Spleen (tissue), 11 donors: ENCODE measurements around the gene ZNF263. TPM values are rescaled to one million over a fixed set of nuclear protein-coding genes. Genes with fewer than 3 reads are reported as not detected.

Source experiments
- DNase-seq: peaks from one replicate; pipeline ENCODE4 v3.0.0-alpha.2; 2020
- H3K27ac ChIP-seq, 8 donors: fragments of 200-600 bp; sonication (generic) in 7 of 8; 1 replicate in 4 of 8; 2 replicates in 4 of 8; pipeline versions ENCODE4 v1.5.0 to v1.8.0; 2016 to 2021; ENCODE audit warnings: inconsistent platforms in 4 of 8, mild to moderate bottlenecking in 4 of 8, moderate library complexity in 1 of 8
- H3K27me3 ChIP-seq, 7 donors: fragments of 200-600 bp; sonication (generic) in 6 of 7; replicated peaks in 1 of 7; 1 replicate in 4 of 7; 2 replicates in 3 of 7; pipeline versions ENCODE4 v1.5.0 to v1.8.0; 2016 to 2021; ENCODE audit warnings: inconsistent platforms in 3 of 7, mild to moderate bottlenecking in 1 of 7
- H3K36me3 ChIP-seq, 6 donors: fragments of 200-600 bp; sonication (generic) in 5 of 6; 1 replicate in 4 of 6; 2 replicates in 2 of 6; pipeline versions ENCODE4 v1.5.0 to v1.8.0; 2016 to 2021; ENCODE audit warnings: inconsistent platforms in 2 of 6
- H3K4me1 ChIP-seq, 6 donors: fragments of 200-600 bp; sonication (generic) in 5 of 6; 1 replicate in 3 of 6; 2 replicates in 3 of 6; pipeline versions ENCODE4 v1.5.0 to v1.8.0; 2016 to 2021; ENCODE audit warnings: inconsistent platforms in 3 of 6
- H3K4me3 ChIP-seq, 8 donors: fragments of 200-600 bp; sonication (generic) in 7 of 8; 1 replicate in 4 of 8; 2 replicates in 4 of 8; pipeline versions ENCODE4 v1.5.0 to v1.8.0; 2016 to 2021; ENCODE audit warnings: inconsistent platforms in 4 of 8, mild to moderate bottlenecking in 4 of 8, moderate library complexity in 2 of 8
- H3K9me3 ChIP-seq, 8 donors: fragments of 200-600 bp; sonication (generic) in 7 of 8; 1 replicate in 4 of 8; 2 replicates in 4 of 8; pipeline versions ENCODE4 v1.5.0 to v1.8.0; 2016 to 2021; ENCODE audit warnings: inconsistent platforms in 4 of 8
- POLR2A ChIP-seq, 3 donors: fragments of 450-650 bp; IDR thresholded peaks; one replicate each; pipeline ENCODE4 v1.5.1; 2017; ENCODE audit warnings: antibody characterized with exemption in 3 of 3, mild to moderate bottlenecking in 1 of 3
- POLR2AphosphoS5 ChIP-seq, 3 donors: sonication (generic); formaldehyde crosslinking; IDR thresholded peaks; one replicate each; pipeline ENCODE4 v1.5.1; 2017; ENCODE audit warnings: antibody characterized with exemption in 3 of 3
- WGBS, 5 donors: extraction: QIAGEN DNeasy Blood & Tissue Kit in 3 of 5; methylation state at CpG; one replicate each; pipeline versions ENCODE4 v1.1.5 to v1.1.7; 2013 to 2018; 5-methylcytosine and 5-hydroxymethylcytosine counted together
- intact Hi-C: fragments of 100-400 bp; cut with DNase I; formaldehyde crosslinking; loops from one replicate; pipeline ENCODE4 v1.15.0; 2023; ENCODE audit warnings: low total_unique reads
- polyA plus RNA-seq, 3 donors: library from polyadenylated mRNA; stranded (reverse); fragments of 200-250 nt; gene quantifications; one replicate each; pipeline ENCODE4 v1.2.1, GENCODE V29; 2013
- total RNA-seq, 7 donors: library from RNA; depleted of rRNA in 3 of 7; stranded (reverse); fragments of >200 nt in 3 of 7; fragmentation: NEBNext Ultra II Directional in 4 of 7; extraction: Animal tissue kit (Norgen Biotek cat#: 25700) in 4 of 7; gene quantifications; one replicate each; pipeline versions ENCODE4 v1.1.0 to v1.2.1, GENCODE V29; 2016 to 2021
- TF ChIP-seq, protein P1 (sequence below), 11 experiments: fragments of 200-600 bp in 7 of 11; fragments of 450-650 bp in 4 of 11; sonication (generic) in 4 of 11; IDR thresholded peaks in 8 of 11; conservative IDR thresholded peaks in 3 of 11; 1 replicate in 7 of 11; 2 replicates in 4 of 11; pipeline versions ENCODE4 v1.4.0 to v1.8.0; 2016 to 2021; ENCODE audit warnings: antibody characterized with exemption in 11 of 11, inconsistent platforms in 4 of 11, mild to moderate bottlenecking in 1 of 11
- donor health status: healthy with polysubstance abuse.
- donor health status: DM: no; HTN: no; CAD: no; lungs with moderate emphysema.
- donor health status: DM: no; HTN: no; CAD: no.
- donor health status: Bipolar disorder and iron deficiency.
- donor health status: healthy.
- donor health status: DM: no; HTN: no; CAD: no.
- donor health status: DM: yes; HTN: yes; CAD: no.

Gene ZNF263
- total and polyA plus RNA-seq, 10 donors = 16.0 to 51.9 (median 36.5) TPM

DNA sequence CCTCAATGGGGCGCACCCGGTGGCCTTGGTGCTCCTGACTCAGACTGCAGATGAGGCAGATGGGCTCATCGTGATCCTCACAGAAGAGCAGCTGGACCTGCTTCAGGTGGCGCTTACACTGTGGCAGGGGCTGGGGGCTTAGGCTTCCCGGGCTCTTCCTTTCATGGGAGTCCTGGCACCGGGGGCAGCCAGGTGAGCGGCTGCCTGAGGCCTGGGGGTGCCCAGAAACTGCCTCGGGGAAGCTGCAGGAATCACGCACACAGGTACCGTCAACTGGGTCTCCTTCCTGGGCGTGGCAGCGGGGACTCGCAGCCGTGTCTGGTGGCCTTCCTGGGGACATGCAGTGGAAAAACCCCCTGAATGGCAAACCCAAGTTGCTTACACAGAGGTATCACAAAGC, 33.8 kb upstream of the ZNF263 start:
- H3K27ac ChIP-seq = no peak overlapping the region
- H3K36me3 ChIP-seq = peaks cover 0 to 99% (median 0%) of the 10 kb centered on the region in 6 donors
- WGBS, 5 donors = 75 to 87% (median 83%) methylated on average over 9 to 14 of the region's 14 CpGs
- intact Hi-C loops = no loop called here
- peaks cover 0 to 14% (median 0%) of the 10 kb centered on the region in 7 donors for H3K27me3 ChIP-seq
- no peaks in the 10 kb centered on the region for H3K9me3 ChIP-seq
- H3K4me1 ChIP-seq = peaks cover 0 to 28% (median 0%) of the 10 kb centered on the region in 6 donors
- TF ChIP-seq POLR2A (IDR thresholded peaks at IDR 0.05) = no peak
- peak in 1 of 3 donors; percentile 23 for TF ChIP-seq POLR2AphosphoS5 (IDR thresholded peaks at IDR 0.05)
- TF ChIP-seq, protein P1, sequence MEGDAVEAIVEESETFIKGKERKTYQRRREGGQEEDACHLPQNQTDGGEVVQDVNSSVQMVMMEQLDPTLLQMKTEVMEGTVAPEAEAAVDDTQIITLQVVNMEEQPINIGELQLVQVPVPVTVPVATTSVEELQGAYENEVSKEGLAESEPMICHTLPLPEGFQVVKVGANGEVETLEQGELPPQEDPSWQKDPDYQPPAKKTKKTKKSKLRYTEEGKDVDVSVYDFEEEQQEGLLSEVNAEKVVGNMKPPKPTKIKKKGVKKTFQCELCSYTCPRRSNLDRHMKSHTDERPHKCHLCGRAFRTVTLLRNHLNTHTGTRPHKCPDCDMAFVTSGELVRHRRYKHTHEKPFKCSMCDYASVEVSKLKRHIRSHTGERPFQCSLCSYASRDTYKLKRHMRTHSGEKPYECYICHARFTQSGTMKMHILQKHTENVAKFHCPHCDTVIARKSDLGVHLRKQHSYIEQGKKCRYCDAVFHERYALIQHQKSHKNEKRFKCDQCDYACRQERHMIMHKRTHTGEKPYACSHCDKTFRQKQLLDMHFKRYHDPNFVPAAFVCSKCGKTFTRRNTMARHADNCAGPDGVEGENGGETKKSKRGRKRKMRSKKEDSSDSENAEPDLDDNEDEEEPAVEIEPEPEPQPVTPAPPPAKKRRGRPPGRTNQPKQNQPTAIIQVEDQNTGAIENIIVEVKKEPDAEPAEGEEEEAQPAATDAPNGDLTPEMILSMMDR (IDR thresholded peaks at IDR 0.05 in 8 of 11, conservative IDR thresholded peaks at IDR 0.05 in 3 of 11) = no peak
- H3K4me3 ChIP-seq = no peak overlapping the region
- DNase-seq = peak; percentile 44

DNA sequence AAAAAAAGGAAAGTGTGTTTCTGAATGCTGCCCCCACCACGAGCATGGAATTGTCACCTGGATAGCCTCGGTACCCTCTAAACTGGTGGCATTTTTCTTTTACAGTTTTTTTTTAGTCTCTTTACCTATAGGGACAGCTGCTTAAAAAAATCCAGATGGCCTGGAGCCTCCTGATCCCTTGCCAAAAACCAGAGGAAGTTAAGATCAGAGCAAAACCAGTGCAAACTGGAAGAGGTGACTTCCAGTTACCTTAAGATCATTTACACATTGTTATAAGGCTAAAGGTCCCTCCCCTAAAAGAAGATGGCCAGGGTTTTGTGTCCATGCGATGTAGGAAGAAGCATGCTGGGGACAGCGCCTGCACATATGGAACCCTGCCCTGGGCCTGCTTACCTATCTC, 30.3 kb upstream of the ZNF263 start:
- 76 to 92% (median 83%) methylated on average over 4 of the region's 4 CpGs for WGBS, 5 donors
- no peak for TF ChIP-seq POLR2AphosphoS5 (IDR thresholded peaks at IDR 0.05)
- H3K4me1 ChIP-seq = peaks cover 0 to 50% (median 0%) of the 10 kb centered on the region in 6 donors

DNA sequence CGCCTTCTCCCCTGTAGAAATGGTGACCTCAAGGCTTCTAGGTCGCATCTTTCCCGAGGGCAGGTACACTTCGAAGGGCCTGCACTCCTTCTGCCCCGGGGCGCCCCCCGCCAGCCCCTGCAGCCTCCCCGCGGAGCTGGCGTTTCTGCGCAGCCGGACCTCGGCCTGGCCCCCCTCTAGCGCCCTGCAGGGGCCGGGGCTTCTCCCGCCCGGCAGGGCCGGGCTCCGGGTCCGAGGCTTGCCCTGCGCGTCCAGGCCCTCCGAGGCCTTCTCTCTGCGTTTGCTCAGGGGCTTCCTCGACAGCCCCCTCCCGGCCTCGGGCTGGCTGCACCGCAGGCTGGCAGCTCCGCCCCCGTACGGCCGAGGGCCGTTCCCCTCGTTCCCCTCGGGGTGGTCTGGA, 29.0 kb upstream of the ZNF263 start:
- Histone ChIP-seq H3K27ac (no peak overlapping the region), H3K27me3 (peaks cover 0 to 36% (median 0%) of the 10 kb centered on the region in 7 donors), H3K9me3 (no peaks in the 10 kb centered on the region), H3K36me3 (peaks cover 0 to 56% (median 0%) of the 10 kb centered on the region in 6 donors), H3K4me3 (peak overlapping the region in 3 of 8 donors; percentile 42 to 60 (median 48)), H3K4me1 (peaks cover 0 to 58% (median 0%) of the 10 kb centered on the region in 6 donors)
- intact Hi-C loops = no loop called here
- no peak for TF ChIP-seq POLR2AphosphoS5 (IDR thresholded peaks at IDR 0.05)
- TF ChIP-seq POLR2A (IDR thresholded peaks at IDR 0.05) = no peak
- TF ChIP-seq, protein P1 (IDR thresholded peaks at IDR 0.05 in 8 of 11, conservative IDR thresholded peaks at IDR 0.05 in 3 of 11) = no peak
- 50 to 64% (median 52%) methylated on average over 29 to 35 of the region's 35 CpGs for WGBS, 5 donors
- no peak for DNase-seq

More for the DNA sequence above, 30.3 kb upstream of the ZNF263 start:
- no peak for DNase-seq
- Histone ChIP-seq H3K9me3 (no peaks in the 10 kb centered on the region), H3K4me3 (peak overlapping the region in 2 of 8 donors; percentile 17 to 48), H3K27me3 (peaks cover 0 to 30% (median 0%) of the 10 kb centered on the region in 7 donors), H3K27ac (peak overlapping the region in 1 of 8 donors; percentile 13), H3K36me3 (peaks cover 0 to 70% (median 0%) of the 10 kb centered on the region in 6 donors)
- intact Hi-C loops = no loop called here

DNA sequence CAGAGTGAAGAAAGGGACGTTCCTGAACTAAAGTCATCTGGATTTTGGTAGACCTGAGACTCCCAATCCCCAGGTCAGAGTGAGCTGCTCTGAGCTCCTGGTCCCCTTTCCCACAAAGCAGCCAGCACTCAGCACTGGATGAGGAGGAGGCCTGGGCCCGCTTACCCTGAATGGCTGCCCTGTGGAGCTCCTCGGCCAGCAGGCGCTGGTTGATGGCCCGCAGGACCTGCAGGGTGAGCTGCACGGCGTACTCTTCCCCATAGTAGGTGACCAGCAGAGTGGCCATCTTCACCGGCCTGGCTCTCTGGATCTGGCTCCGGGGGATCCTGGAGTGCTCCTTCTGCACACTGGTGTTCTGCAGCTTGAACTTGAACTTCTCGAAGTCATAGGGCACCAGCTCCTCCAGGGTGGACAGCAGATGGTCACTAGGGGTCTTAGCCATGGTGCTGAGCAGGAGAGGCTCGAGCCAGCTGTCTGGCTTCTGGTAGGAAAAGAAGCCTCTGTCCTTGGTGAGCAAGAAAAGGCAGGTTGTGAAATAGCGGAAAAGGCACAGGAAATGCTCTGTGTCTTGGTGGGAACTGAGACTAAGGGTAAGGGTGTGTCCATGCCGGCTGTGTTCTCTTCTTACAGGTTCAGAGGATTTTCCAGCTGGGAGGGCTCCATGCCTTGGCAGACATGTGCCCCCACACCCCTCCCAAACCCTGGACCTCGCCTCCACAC, 27.0 kb upstream of the ZNF263 start, which contains the start of gene MEFV:
Gene MEFV, minus strand, starts transcription at position 488 of the 720 bp plus-strand sequence. Its CDS starts 46 bp downstream, at position 442.
- Histone ChIP-seq H3K4me1 (peaks cover 0 to 70% (median 0%) of the 10 kb centered on the region in 6 donors), H3K4me3 (peak within 1 kb of the TSS in 6 of 8 donors; percentile 10 to 60 (median 36)), H3K36me3 (peaks cover 0 to 36% (median 0%) of the 10 kb centered on the region in 6 donors), H3K27me3 (peaks cover 0 to 36% (median 0%) of the 10 kb centered on the region in 7 donors), H3K9me3 (no peaks in the 10 kb centered on the region), H3K27ac (peak within 1 kb of the TSS in 7 of 8 donors; percentile 71 to 96 (median 86))
- DNase-seq = no peak
- WGBS, 5 donors = 56 to 80% (median 70%) methylated on average over 9 to 14 of the region's 14 CpGs
- intact Hi-C loops = no loop called here
- TF ChIP-seq POLR2AphosphoS5 (IDR thresholded peaks at IDR 0.05) (peak in 1 of 3 donors; percentile 64), POLR2A (IDR thresholded peaks at IDR 0.05) (no peak)
